Fibroblast of the aortic adventitia (primary cell): Measurements from ENCODE around the gene SNAPIN. TPM values are rescaled to one million over a fixed set of nuclear protein-coding genes. Genes with fewer than 3 reads are reported as not detected.

Source experiments
- DNase-seq: peaks from one replicate; pipeline ENCODE4 v3.0.0-alpha.2; 2010; ENCODE audit warnings: low read depth
- H3K4me3 ChIP-seq: 2 replicates; pipeline ENCODE4 v1.5.1; 2011; ENCODE audit warnings: low read depth, mild to moderate bottlenecking, control low read depth, low read length, moderate library complexity
- total RNA-seq: library from RNA; depleted of rRNA; stranded (reverse); fragments of >200 nt; gene quantifications from 2 replicates; pipeline ENCODE4 v1.2.3, GENCODE V29; 2012; ENCODE audit warnings: low replicate concordance
- TF ChIP-seq, protein P1 (sequence below): IDR thresholded peaks from 2 replicates; pipeline ENCODE4 v1.5.1; 2011; ENCODE audit warnings: mild to moderate bottlenecking, low read length, control low read depth, inconsistent platforms; ENCODE audit not compliant: insufficient read depth

SNAPIN gene
- total RNA-seq, 1 donor: 68.8 TPM

DNA sequence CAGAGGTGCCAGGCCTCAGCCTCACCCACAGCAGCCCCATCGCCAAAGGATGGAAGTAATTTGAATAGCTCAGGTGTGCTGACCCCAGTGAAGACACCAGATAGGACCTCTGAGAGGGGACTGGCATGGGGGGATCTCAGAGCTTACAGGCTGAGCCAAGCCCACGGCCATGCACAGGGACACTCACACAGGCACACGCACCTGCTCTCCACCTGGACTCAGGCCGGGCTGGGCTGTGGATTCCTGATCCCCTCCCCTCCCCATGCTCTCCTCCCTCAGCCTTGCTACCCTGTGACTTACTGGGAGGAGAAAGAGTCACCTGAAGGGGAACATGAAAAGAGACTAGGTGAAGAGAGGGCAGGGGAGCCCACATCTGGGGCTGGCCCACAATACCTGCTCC lies 35.0 kb downstream of the SNAPIN start:
- DNase-seq: no peak
- TF ChIP-seq, protein P1, sequence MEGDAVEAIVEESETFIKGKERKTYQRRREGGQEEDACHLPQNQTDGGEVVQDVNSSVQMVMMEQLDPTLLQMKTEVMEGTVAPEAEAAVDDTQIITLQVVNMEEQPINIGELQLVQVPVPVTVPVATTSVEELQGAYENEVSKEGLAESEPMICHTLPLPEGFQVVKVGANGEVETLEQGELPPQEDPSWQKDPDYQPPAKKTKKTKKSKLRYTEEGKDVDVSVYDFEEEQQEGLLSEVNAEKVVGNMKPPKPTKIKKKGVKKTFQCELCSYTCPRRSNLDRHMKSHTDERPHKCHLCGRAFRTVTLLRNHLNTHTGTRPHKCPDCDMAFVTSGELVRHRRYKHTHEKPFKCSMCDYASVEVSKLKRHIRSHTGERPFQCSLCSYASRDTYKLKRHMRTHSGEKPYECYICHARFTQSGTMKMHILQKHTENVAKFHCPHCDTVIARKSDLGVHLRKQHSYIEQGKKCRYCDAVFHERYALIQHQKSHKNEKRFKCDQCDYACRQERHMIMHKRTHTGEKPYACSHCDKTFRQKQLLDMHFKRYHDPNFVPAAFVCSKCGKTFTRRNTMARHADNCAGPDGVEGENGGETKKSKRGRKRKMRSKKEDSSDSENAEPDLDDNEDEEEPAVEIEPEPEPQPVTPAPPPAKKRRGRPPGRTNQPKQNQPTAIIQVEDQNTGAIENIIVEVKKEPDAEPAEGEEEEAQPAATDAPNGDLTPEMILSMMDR: no peak
- H3K4me3 ChIP-seq: no peak overlapping the region

DNA sequence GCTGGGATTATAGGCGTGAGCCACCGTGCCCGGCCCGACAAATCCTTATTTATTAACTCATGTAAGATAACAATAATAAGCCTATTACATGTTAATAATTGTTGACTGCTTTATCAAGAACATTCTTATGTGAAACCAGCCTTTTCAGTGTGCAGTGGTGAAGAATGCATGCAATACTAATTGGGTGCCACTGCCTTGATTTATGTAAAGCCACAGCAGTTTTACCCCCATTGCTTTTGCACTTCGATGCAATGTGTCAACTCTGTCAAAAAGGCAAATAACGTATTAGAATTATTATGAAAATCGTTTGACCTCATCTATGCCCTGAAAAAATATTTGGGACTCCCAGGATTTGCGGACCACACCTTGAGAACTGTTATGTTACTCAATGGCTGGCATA lies 38.2 kb downstream of the SNAPIN start:
- no peak for DNase-seq
- no peak overlapping the region for H3K4me3 ChIP-seq
- TF ChIP-seq, protein P1: no peak

DNA sequence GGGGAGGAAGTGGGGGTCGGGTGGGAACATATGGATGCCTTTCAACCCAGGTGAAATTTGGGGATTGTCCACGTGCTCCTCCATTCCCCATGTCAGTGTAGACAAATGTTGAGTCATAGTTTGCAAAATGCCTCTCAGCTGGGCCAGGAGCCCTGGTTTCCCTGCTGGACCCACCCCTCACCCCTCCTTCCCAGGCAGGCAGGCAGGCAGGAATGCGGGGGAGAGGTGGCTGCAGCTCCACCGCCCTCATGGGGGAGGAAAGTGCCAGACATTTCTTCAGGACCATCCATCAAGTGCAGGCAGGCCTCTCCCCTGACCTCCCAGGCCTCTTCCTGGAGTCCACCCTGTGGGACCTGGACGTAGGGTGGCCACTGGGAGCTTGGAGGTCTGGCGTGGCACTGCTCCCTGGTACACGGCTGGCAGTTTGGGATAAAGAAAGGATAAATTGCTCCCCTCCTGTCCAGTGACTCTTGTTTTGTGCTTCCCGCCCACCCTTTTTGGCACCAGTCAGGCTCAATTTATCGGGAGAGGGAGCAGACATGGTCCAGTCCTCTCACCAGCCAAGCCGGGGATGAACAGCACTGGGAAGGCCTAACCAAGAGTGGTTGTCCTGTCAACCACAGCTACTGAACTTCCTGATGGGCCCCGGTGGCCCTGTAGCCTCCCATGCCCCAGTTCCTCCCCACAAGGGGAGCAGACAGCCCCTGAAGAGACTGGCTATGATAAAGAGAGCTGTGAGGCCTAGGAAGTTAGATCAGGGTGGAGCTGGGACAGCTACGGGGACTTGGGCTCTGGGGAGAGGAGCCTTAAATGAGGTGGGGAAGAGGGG lies 38.9 kb downstream of the SNAPIN start:
- H3K4me3 ChIP-seq: no peak overlapping the region
- peak; percentile 87 for DNase-seq
- TF ChIP-seq, protein P1: no peak

DNA sequence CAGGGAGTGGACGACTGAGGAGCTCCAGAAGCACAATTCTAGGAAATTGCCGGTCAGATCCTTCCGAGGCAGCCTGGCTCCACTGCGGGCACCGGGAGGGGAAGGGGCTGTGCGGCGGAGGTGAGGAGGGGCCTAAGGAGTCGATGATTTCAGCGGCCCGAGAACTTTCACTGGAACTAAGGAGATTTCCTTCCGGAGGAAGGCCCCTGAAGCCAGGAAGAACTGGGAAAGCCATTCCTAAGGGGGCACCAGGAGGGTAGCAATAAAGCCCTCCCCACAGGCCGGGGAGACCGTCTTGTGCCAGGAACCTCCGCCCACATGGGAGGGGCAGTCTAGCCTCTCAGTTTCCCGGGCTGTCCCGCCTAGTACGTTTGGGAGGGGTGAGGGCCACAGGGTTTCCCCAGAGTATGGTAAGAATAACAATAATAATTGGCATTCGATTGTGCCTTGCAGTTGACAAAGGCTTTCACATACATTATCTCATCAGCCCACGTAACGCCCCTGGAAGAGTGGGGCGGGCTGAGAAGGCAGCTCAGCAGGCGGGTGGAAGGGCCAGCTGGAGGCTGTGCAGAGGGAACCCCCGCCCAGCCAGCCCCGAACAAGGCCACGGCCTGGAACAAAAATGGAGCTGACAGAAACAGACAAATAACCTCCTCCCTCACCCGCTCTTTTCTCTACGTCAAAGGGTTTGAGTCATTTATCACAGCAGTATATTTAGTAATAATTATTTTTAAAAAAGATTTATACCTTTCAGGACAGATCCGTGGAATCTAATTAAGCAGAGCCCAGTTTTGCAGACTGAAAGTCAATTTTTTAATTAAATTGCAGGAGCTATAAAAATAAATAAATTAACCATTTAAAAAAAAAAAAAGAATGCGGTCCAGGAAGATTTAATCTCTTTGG lies 39.8 kb downstream of the SNAPIN start:
- TF ChIP-seq, protein P1: no peak
- no peak overlapping the region for H3K4me3 ChIP-seq
- peak; percentile 86 for DNase-seq

DNA sequence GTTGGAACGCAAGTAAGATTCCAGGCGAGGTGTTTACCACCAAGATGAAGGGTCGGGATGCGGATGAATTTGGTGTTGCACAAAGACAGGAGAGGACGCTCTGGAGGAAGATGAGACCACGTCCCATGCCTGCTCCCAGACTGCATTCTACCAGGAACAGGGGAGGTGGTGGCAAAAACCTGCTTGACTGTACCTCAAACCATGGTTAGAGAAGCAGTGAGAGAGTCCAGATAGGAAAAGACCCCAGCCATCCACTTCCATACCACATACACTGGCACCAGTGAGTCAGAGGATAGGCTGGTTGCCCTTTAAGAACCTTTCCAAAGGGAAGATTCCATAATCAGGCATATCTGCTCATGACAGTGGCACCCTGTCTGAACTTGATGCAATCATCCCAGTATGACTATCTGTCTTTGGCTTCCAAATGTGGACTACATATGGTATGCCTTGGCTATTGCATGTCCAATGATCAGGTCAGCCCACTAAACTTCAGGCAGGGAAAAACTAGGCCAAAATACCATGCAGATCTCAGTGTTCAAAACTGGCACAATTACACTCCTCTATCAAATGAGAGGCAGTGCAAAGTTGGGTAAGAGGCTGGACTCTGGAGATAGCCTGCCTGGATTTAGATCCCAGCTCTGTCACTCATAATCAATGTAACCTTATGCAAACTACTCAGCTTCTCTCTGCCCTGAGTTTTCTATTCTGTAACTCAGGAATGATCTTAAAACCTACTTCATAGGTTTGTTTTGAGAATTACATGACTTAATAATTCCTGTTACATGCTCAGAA lies 40.6 kb downstream of the SNAPIN start:
- TF ChIP-seq, protein P1: no peak
- peak; percentile 68 for DNase-seq
- no peak overlapping the region for H3K4me3 ChIP-seq

DNA sequence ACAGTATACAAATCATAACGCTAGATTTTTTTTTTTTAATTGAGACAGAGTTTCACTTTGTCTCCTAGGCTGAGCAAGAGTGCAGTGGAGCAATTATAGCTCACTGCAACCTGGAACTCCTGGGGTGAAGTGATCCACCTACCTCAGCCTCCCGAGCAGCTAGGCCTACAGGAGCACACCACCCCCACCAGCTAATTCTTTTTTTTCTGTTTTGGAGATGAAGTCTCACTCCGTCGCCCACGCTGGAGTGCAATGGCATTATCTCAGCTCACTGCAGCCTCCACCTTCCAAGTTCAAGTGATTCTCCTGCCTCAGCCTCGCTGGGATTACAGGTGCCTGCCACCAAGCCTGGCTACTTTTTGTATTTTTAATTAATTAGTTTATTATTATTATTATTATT lies 41.3 kb downstream of the SNAPIN start:
- TF ChIP-seq, protein P1: no peak
- H3K4me3 ChIP-seq: no peak overlapping the region
- DNase-seq: no peak
